Right lobe of liver (tissue), 6 donors: Measurements from ENCODE around the gene FKBP1B. TPM values are rescaled to one million over a fixed set of nuclear protein-coding genes. Genes with fewer than 3 reads are reported as not detected.

Source experiments
- ATAC-seq, 4 donors: fragments of 200-7000 bp; cut with Tn5 transposase; one replicate each; pipeline ENCODE4 v1.9.1; 2020; ENCODE audit warnings: mild to moderate bottlenecking in 4 of 4, moderate library complexity in 4 of 4
- DNase-seq, 3 donors: peaks; one replicate each; pipeline ENCODE4 v3.0.0-alpha.2; 2020
- H3K27ac ChIP-seq, 3 donors: fragments of 200-600 bp; one replicate each; pipeline ENCODE4 v1.8.0; 2022
- H3K27me3 ChIP-seq, 2 donors: fragments of 200-600 bp; one replicate each; pipeline ENCODE4 v1.8.0; 2022
- H3K36me3 ChIP-seq, 4 donors: fragments of 200-600 bp; sonication (generic) in 1 of 4; one replicate each; pipeline versions ENCODE4 v1.5.1 to v1.8.0; 2017 to 2022; ENCODE audit warnings: control low read depth in 1 of 4
- H3K4me1 ChIP-seq, 4 donors: fragments of 200-600 bp; sonication (generic) in 1 of 4; one replicate each; pipeline versions ENCODE4 v1.5.1 to v1.8.0; 2017 to 2022; ENCODE audit warnings: control low read depth in 1 of 4
- H3K4me3 ChIP-seq, 3 donors: fragments of 200-600 bp; one replicate each; pipeline ENCODE4 v1.8.0; 2022
- H3K9me3 ChIP-seq, 4 donors: fragments of 200-600 bp; sonication (generic) in 1 of 4; one replicate each; pipeline versions ENCODE4 v1.5.1 to v1.8.0; 2017 to 2022; ENCODE audit warnings: control low read depth in 1 of 4
- CTCF ChIP-seq, 4 donors: fragments of 200-600 bp in 3 of 4; fragments of 450-650 bp in 1 of 4; IDR thresholded peaks; one replicate each; pipeline versions ENCODE4 v1.5.1 to v1.8.0; 2016 to 2022; ENCODE audit warnings: antibody characterized with exemption in 4 of 4, mild to moderate bottlenecking in 2 of 4
- POLR2A ChIP-seq: fragments of 450-650 bp; IDR thresholded peaks from one replicate; pipeline ENCODE4 v1.6.1; 2017; ENCODE audit warnings: antibody characterized with exemption, mild to moderate bottlenecking
- WGBS: methylation state at CpG from one replicate; pipeline ENCODE4 v1.1.6; 2018; ENCODE audit warnings: low coverage, low lambda C conversion rate; ENCODE audit not compliant: insufficient coverage; ENCODE audit errors: missing lambda C conversion rate; 5-methylcytosine and 5-hydroxymethylcytosine counted together
- intact Hi-C, 2 donors: fragments of 100-400 bp; cut with DNase I; formaldehyde crosslinking; loops; one replicate each; pipeline versions ENCODE4 v1.11.2 to v1.14.1; 2022
- total RNA-seq, 6 experiments: library from RNA; depleted of rRNA in 2 of 6; stranded (reverse); fragments of >200 nt in 2 of 6; fragmentation: NEBNext Ultra II Directional in 3 of 6; extraction: Animal tissue kit (Norgen Biotek cat#: 25700) in 3 of 6; gene quantifications; one replicate each; pipeline versions ENCODE4 v1.1.0 to v1.2.4, GENCODE V29; 2016 to 2023
- donor health status: DM: no; HTN: yes; CAD: no.
- donor health status: DM: no; HTN: no; CAD: no.
- donor health status: DM: no; HTN: no; CAD: no.
- donor health status: DM: no; HTN: yes; CAD: no.
- donor health status: DM: no; HTN: yes; CAD: no.

Gene FKBP1B
- total RNA-seq, 6 experiments from 2014 or later, result 2.4 to 11.0 (median 3.2) TPM

DNA sequence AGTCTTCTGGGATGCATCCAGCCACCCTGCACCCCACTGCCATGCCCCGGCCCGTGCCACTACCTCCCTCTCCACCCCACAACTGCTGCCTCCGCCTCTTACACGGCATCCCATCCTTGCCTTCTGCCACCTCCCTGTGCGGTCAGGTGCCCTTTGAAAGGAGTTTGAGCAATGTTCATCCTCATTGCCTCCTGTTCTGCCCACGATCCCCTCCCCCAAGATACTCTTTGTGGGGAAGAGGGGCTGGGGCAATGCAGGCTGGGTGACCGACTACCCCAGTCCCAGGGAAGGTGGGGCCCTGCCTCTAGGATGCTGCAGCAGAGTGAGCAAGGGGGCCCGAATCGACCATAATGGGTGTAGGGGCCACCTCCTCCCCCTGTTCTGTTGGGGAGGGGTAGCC lies 31.3 kb upstream of the FKBP1B start:
- DNase-seq (no peak), ATAC-seq (no peak)
- Histone ChIP-seq H3K27ac (no peak overlapping the region), H3K4me1 (no peaks in the 10 kb centered on the region), H3K9me3 (no peaks in the 10 kb centered on the region), H3K36me3 (no peaks in the 10 kb centered on the region), H3K27me3 (no peaks in the 10 kb centered on the region), H3K4me3 (no peak overlapping the region)
- intact Hi-C loops, result no loop called here
- no peak for TF ChIP-seq CTCF (IDR thresholded peaks at IDR 0.05)
- TF ChIP-seq POLR2A, result no peak
- WGBS, result 85% methylated on average over 7 of the region's 9 CpGs

GRCh38 chr2:24019729-24020128 lies 29.8 kb upstream of the FKBP1B start:
- H3K4me1 ChIP-seq, result no peaks in the 10 kb centered on the region
- 78% methylated on average over 3 of the region's 5 CpGs for WGBS
- no peak overlapping the region for H3K27ac ChIP-seq
- intact Hi-C loops, result no loop called here
- H3K27me3 ChIP-seq, result no peaks in the 10 kb centered on the region
- DNase-seq, result no peak
- no peak for ATAC-seq
- no peaks in the 10 kb centered on the region for H3K9me3 ChIP-seq
- H3K36me3 ChIP-seq, result no peaks in the 10 kb centered on the region
- no peak for TF ChIP-seq POLR2A
- H3K4me3 ChIP-seq, result no peak overlapping the region

GRCh38 chr2:24020244-24020643 lies 29.3 kb upstream of the FKBP1B start:
- TF ChIP-seq CTCF (IDR thresholded peaks at IDR 0.05) (no peak), POLR2A (no peak)
- intact Hi-C loops, result no loop called here
- no peak overlapping the region for H3K4me3 ChIP-seq
- ATAC-seq, result no peak
- no peaks in the 10 kb centered on the region for H3K9me3 ChIP-seq
- H3K36me3 ChIP-seq, result no peaks in the 10 kb centered on the region
- no peak overlapping the region for H3K27ac ChIP-seq
- WGBS, result 60% methylated on average over 1 of the region's 4 CpGs
- no peaks in the 10 kb centered on the region for H3K4me1 ChIP-seq
- no peaks in the 10 kb centered on the region for H3K27me3 ChIP-seq
- DNase-seq, result no peak

GRCh38 chr2:24021122-24021998 lies 28.2 kb upstream of the FKBP1B start:
- intact Hi-C loops, result no loop called here
- TF ChIP-seq CTCF (IDR thresholded peaks at IDR 0.05) (peak; percentile 18 to 30 (median 26)), POLR2A (no peak)
- Histone ChIP-seq H3K4me1 (no peaks in the 10 kb centered on the region), H3K4me3 (no peak overlapping the region), H3K27ac (no peak overlapping the region), H3K36me3 (peaks cover 0 to under 1% (median 0%) of the 10 kb centered on the region in 4 donors), H3K9me3 (no peaks in the 10 kb centered on the region), H3K27me3 (no peaks in the 10 kb centered on the region)
- DNase-seq (no peak), ATAC-seq (peak; percentile 65 to 76 (median 68))
- 79% methylated on average over 7 of the region's 19 CpGs for WGBS

DNA sequence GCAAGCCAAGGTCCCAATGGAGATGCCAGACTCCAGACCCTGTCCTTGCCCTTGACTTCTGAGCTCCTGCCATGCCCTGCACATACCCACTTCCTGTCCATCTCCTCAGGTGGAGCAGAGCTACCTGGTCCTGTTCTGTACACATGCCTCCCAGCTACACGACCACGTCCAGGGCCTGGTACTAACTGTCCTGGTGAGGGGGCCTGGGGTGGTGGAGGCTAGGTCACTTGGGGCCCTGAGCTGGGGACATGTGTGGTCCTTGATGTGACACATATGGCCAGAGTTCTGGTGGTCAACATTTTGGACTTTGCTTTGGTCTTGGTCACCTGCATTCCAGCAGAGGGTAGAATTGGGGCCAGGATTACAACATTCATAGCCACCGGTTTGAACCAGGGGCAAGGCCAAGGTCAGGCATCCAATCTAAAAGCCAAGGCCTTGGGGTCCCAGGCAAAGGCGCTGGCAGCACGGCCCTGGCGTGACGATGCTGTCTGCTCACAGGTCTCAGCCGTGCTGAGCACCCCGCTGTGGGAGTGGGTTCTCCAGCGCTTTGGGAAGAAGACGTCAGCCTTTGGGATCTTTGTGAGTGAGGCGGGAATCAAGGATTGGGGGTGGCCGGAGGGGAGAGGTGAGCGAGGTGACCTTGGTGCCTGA lies 27.1 kb upstream of the FKBP1B start:
- Histone ChIP-seq H3K4me1 (no peaks in the 10 kb centered on the region), H3K36me3 (peaks cover 0 to 9% (median 0%) of the 10 kb centered on the region in 4 donors), H3K27ac (no peak overlapping the region), H3K27me3 (no peaks in the 10 kb centered on the region), H3K4me3 (no peak overlapping the region), H3K9me3 (no peaks in the 10 kb centered on the region)
- DNase-seq (no peak), ATAC-seq (peak in 3 of 4 donors; percentile 24 to 45 (median 43))
- intact Hi-C loops, result no loop called here
- no CpG with 5 or more reads among the region's 14 CpGs for WGBS
- TF ChIP-seq CTCF (IDR thresholded peaks at IDR 0.05) (no peak), POLR2A (no peak)
